HEK293 (cell line): ENCODE data around the gene PFN3.

Experiments used
- CTCF ChIA-PET: fragments of 350-600 bp; formaldehyde crosslinking; extraction: SDS; loops from one replicate; lab custom pipeline; 2021; ENCODE audit warnings: antibody characterized with exemption; lab: Yijun Ruan, JAX
- POLR2A ChIA-PET: fragments of 300-600 bp; formaldehyde crosslinking; extraction: SDS; loops from one replicate; lab custom pipeline; 2020; ENCODE audit warnings: antibody characterized with exemption, inconsistent platforms; lab: Yijun Ruan, JAX
- H3K27ac ChIP-seq: fragments of 200-500 bp; sonication (Bioruptor generic); 2 replicates; pipeline ENCODE4 v1.5.1; 2014; ENCODE audit warnings: low read depth, low read length, control low read depth, inconsistent platforms; ENCODE audit errors: extremely low read depth
- H3K36me3 ChIP-seq, 2 experiments: fragments of 200-500 bp in 1 of 2; sonication (Bioruptor generic) in 1 of 2; 1 replicate in 1 of 2; 2 replicates in 1 of 2; pipeline ENCODE4 v1.5.1; 2014 to 2017; ENCODE audit warnings: inconsistent platforms in 2 of 2, low read length in 2 of 2; ENCODE audit not compliant: control insufficient read depth in 2 of 2, insufficient read depth in 1 of 2
- H3K4me1 ChIP-seq: fragments of 200-500 bp; sonication (Bioruptor generic); 2 replicates; pipeline ENCODE4 v1.5.1; 2014; ENCODE audit warnings: mild to moderate bottlenecking, low read length, inconsistent platforms; ENCODE audit not compliant: control insufficient read depth, insufficient read depth
- H3K4me3 ChIP-seq: 2 replicates; pipeline ENCODE4 v1.5.1; 2011; ENCODE audit warnings: low read depth, mild to moderate bottlenecking, control low read depth, low read length, moderate library complexity
- H3K9me3 ChIP-seq: fragments of 200-500 bp; sonication (Bioruptor generic); 2 replicates; pipeline ENCODE4 v1.5.1; 2014; ENCODE audit warnings: low read depth, low read length, inconsistent platforms; ENCODE audit not compliant: control insufficient read depth, insufficient read depth
- AEBP2 ChIP-seq: fragments of 450-650 bp; formaldehyde crosslinking; IDR thresholded peaks from 2 replicates; pipeline ENCODE4 v1.5.1; 2016; ENCODE audit warnings: missing biosample characterization, missing genetic modification characterization, borderline replicate concordance
- BCL11B ChIP-seq: fragments of 450-650 bp; formaldehyde crosslinking; IDR thresholded peaks from 2 replicates; pipeline ENCODE4 v1.5.1; 2016; ENCODE audit warnings: low read depth, missing biosample characterization, missing genetic modification characterization
- BCL6B ChIP-seq: fragments of 450-650 bp; formaldehyde crosslinking; IDR thresholded peaks from 2 replicates; pipeline ENCODE4 v1.5.1; 2017; ENCODE audit warnings: missing biosample characterization, missing genetic modification characterization
- GLI4 ChIP-seq: fragments of 450-650 bp; formaldehyde crosslinking; IDR thresholded peaks from 2 replicates; pipeline ENCODE4 v1.5.1; 2016; ENCODE audit warnings: missing biosample characterization, missing genetic modification characterization
- GLIS2 ChIP-seq: fragments of 450-650 bp; formaldehyde crosslinking; IDR thresholded peaks from 2 replicates; pipeline ENCODE4 v1.5.1; 2016; ENCODE audit warnings: missing biosample characterization, missing genetic modification characterization
- HOXA7 ChIP-seq: sonication (generic); formaldehyde crosslinking; IDR thresholded peaks from 2 replicates; pipeline ENCODE4 v1.8.1; 2022; ENCODE audit warnings: missing genetic modification reagents, borderline replicate concordance
- HOXD13 ChIP-seq: sonication (generic); formaldehyde crosslinking; IDR thresholded peaks from 2 replicates; pipeline ENCODE4 v1.8.0; 2022; ENCODE audit warnings: missing genetic modification reagents, borderline replicate concordance
- PBX3 ChIP-seq: sonication (generic); formaldehyde crosslinking; IDR thresholded peaks from 2 replicates; pipeline ENCODE4 v1.8.1; 2022; ENCODE audit warnings: mild to moderate bottlenecking, moderate library complexity, missing genetic modification reagents
- SP3 ChIP-seq: fragments of 450-650 bp; formaldehyde crosslinking; IDR thresholded peaks from 2 replicates; pipeline ENCODE4 v1.5.1; 2016; ENCODE audit warnings: missing biosample characterization, missing genetic modification characterization
- ZBTB26 ChIP-seq: fragments of 450-650 bp; formaldehyde crosslinking; optimal IDR thresholded peaks from 2 replicates; pipeline ENCODE3; 2016; ENCODE audit warnings: missing biosample characterization, mild to moderate bottlenecking, missing genetic modification characterization
- ZNF335 ChIP-seq: fragments of 450-650 bp; formaldehyde crosslinking; conservative IDR thresholded peaks from 2 replicates; pipeline ENCODE4 v1.5.1; 2016; ENCODE audit warnings: missing biosample characterization, missing genetic modification characterization
- ZNF354C ChIP-seq: fragments of 450-650 bp; formaldehyde crosslinking; IDR thresholded peaks from 2 replicates; pipeline ENCODE4 v1.5.1; 2016; ENCODE audit warnings: missing biosample characterization, missing genetic modification characterization, low read depth, borderline replicate concordance
- ZNF433 ChIP-seq: fragments of 450-650 bp; formaldehyde crosslinking; IDR thresholded peaks from 2 replicates; pipeline ENCODE4 v1.5.1; 2016; ENCODE audit warnings: missing biosample characterization, missing genetic modification characterization, low read depth
- ZNF514 ChIP-seq: fragments of 450-650 bp; formaldehyde crosslinking; IDR thresholded peaks from 2 replicates; pipeline ENCODE4 v1.5.1; 2016; ENCODE audit warnings: missing biosample characterization, missing genetic modification characterization
- ZNF544 ChIP-seq: fragments of 450-650 bp; formaldehyde crosslinking; IDR thresholded peaks from 2 replicates; pipeline ENCODE4 v1.5.0; 2017; ENCODE audit warnings: missing biosample characterization, missing genetic modification characterization
- ZNF600 ChIP-seq: fragments of 450-650 bp; formaldehyde crosslinking; IDR thresholded peaks from 2 replicates; pipeline ENCODE4 v1.5.1; 2016; ENCODE audit warnings: missing biosample characterization, missing genetic modification characterization
- ZNF610 ChIP-seq: fragments of 450-650 bp; formaldehyde crosslinking; IDR thresholded peaks from 2 replicates; pipeline ENCODE4 v1.5.1; 2016; ENCODE audit warnings: missing biosample characterization, missing genetic modification characterization, borderline replicate concordance
- ZNF629 ChIP-seq: fragments of 450-650 bp; formaldehyde crosslinking; IDR thresholded peaks from 2 replicates; pipeline ENCODE4 v1.5.1; 2017; ENCODE audit warnings: missing biosample characterization, missing genetic modification characterization
- ZNF654 ChIP-seq: fragments of 450-650 bp; formaldehyde crosslinking; IDR thresholded peaks from 2 replicates; pipeline ENCODE4 v1.5.1; 2016; ENCODE audit warnings: low read depth, missing biosample characterization, missing genetic modification characterization
- ZNF747 ChIP-seq: fragments of 450-650 bp; formaldehyde crosslinking; IDR thresholded peaks from 2 replicates; pipeline ENCODE4 v1.5.1; 2016; ENCODE audit warnings: missing biosample characterization, missing genetic modification characterization
- ZNF837 ChIP-seq: fragments of 450-650 bp; formaldehyde crosslinking; IDR thresholded peaks from 2 replicates; pipeline ENCODE4 v1.5.1; 2016; ENCODE audit warnings: missing biosample characterization, missing genetic modification characterization
- ZXDB ChIP-seq: fragments of 450-650 bp; formaldehyde crosslinking; IDR thresholded peaks from 2 replicates; pipeline ENCODE4 v1.5.1; 2016; ENCODE audit warnings: missing biosample characterization, missing genetic modification characterization

PFN3 gene

GRCh38 chr5:177428574-177429217 is 28.2 kb upstream of the PFN3 start:
- CTCF ChIA-PET, result interaction anchor here (0.5 to 4.3 kb wide), 4 partner anchors 20 to 44 kb away, joined by 3 to 29 read pairs (median 4); no protein-coding TSS in a partner anchor
- no peak overlapping the region for H3K4me3 ChIP-seq
- TF ChIP-seq HOXD13 (no peak), ZNF837 (tag by site-specific recombination) (no peak), ZNF629 (tag by site-specific recombination) (no peak), AEBP2 (no peak), GLI4 (tag by site-specific recombination) (no peak)
- H3K36me3 ChIP-seq, result peaks cover 0 to 53% of the 10 kb centered on the region in 2 experiments; a peak in 1 of 3 replicates
- no peaks in the 10 kb centered on the region for H3K4me1 ChIP-seq
- POLR2A ChIA-PET, result interaction anchor here (0.6 to 4.2 kb wide), 6 partner anchors 9 to 38 kb away, joined by 3 to 45 read pairs (median 7); no protein-coding TSS in a partner anchor
- no peak overlapping the region for H3K27ac ChIP-seq
- no peaks in the 10 kb centered on the region for H3K9me3 ChIP-seq

- no peaks in the 10 kb centered on the region for H3K9me3 ChIP-seq
- H3K27ac ChIP-seq, result no peak overlapping the region
- H3K4me3 ChIP-seq, result no peak overlapping the region
- CTCF ChIA-PET, result interaction anchor here (0.5 to 5.2 kb wide), 7 partner anchors 20 to 59 kb away, joined by 3 to 40 read pairs (median 4); no protein-coding TSS in a partner anchor
- H3K36me3 ChIP-seq, result peaks cover 0 to 46% of the 10 kb centered on the region in 2 experiments; a peak in 1 of 3 replicates
- TF ChIP-seq ZNF610 (no peak), BCL6B (tag by site-specific recombination) (no peak), ZNF600 (tag by site-specific recombination) (peak; percentile 52; the same call in 1 of the 2 replicates)
- TF ChIP-seq, all 188 proteins: peak for 1
- POLR2A ChIA-PET, result interaction anchor here (0.6 to 4.2 kb wide), 10 partner anchors 10 to 762 kb away, joined by 3 to 45 read pairs (median 8); partner anchors contain the start of gene DBN1
- no peaks in the 10 kb centered on the region for H3K4me1 ChIP-seq
These were observed 27.6 kb upstream of the PFN3 start for GRCh38 chr5:177427919-177428573.

- ChIA-PET CTCF (interaction anchor here (0.6 to 5.2 kb wide), 6 partner anchors 20 to 242 kb away, joined by 3 to 40 read pairs (median 4); no protein-coding TSS in a partner anchor), POLR2A (interaction anchor here (0.9 to 4.2 kb wide), 14 partner anchors 10 to 76 kb away, joined by 3 to 45 read pairs (median 10); partner anchors contain the start of genes DBN1, LMAN2 and PDLIM7)
- no peaks in the 10 kb centered on the region for H3K4me1 ChIP-seq
- H3K4me3 ChIP-seq, result peak overlapping the region; percentile 89
- peaks cover 0 to 39% of the 10 kb centered on the region in 2 experiments; a peak in 1 of 3 replicates for H3K36me3 ChIP-seq
- no peaks in the 10 kb centered on the region for H3K9me3 ChIP-seq
- peak overlapping the region; percentile 98 for H3K27ac ChIP-seq
- TF ChIP-seq BCL11B (0 out of 2 replicates have a peak, but pooled peaks have one; percentile 6), ZBTB26 (tag by site-specific recombination) (peak; percentile 7), ZNF600 (tag by site-specific recombination) (no peak), ZNF747 (tag by site-specific recombination) (no peak), ZNF544 (tag by site-specific recombination) (no peak), GLIS2 (tag by site-specific recombination) (peak; percentile 59; the same call in 1 of the 2 replicates), HOXD13 (no peak), ZXDB (tag by site-specific recombination) (peak; percentile 40; the same call in 1 of the 2 replicates), SP3 (tag by site-specific recombination) (no peak; the same call in 1 of the 2 replicates), HOXA7 (no peak), ZNF335 (tag by site-specific recombination) (peak; percentile 47; the same call in 1 of the 2 replicates), ZNF514 (tag by site-specific recombination) (no peak), ZNF354C (tag by site-specific recombination) (no peak), PBX3 (CRISPR knock-in tag) (no peak), ZNF654 (tag by site-specific recombination) (no peak), ZNF433 (tag by site-specific recombination) (no peak)
These were observed 26.9 kb upstream of the PFN3 start for GRCh38 chr5:177427211-177427822.
